PC-9 (cell line): Measurements from ENCODE around the gene CNGB1. TPM values are rescaled to one million over a fixed set of nuclear protein-coding genes. Genes with fewer than 3 reads are reported as not detected.

Source experiments
- BruUV-seq: library from RNA; stranded (reverse); fragments of 400-500 nt; replicated peaks from 2 replicates; lab custom pipeline; 2021; lab: Mats Ljungman, UMichigan
- CTCF ChIA-PET: fragments of 300-600 bp; sonication (Branson Sonifier 250); formaldehyde crosslinking; loops from one replicate; lab custom pipeline; 2022; ENCODE audit warnings: antibody characterized with exemption; lab: Charles Lee
- POLR2A ChIA-PET: fragments of 300-600 bp; sonication (Branson Sonifier 250); formaldehyde crosslinking; loops from one replicate; lab custom pipeline; 2022; ENCODE audit warnings: antibody characterized with exemption; ENCODE audit not compliant: unreplicated experiment; lab: Charles Lee
- DNase-seq, 2 experiments: peaks; one replicate each; pipeline versions ENCODE4 v3.0.0 to v3.0.0-alpha.2; 2015 to 2022; ENCODE audit warnings: mixed read lengths in 1 of 2
- H2AFZ ChIP-seq: fragments of 200-600 bp; sonication (generic); 2 replicates; pipeline ENCODE4 v1.8.1; 2017; ENCODE audit warnings: antibody characterized with exemption
- H3F3A ChIP-seq: fragments of 200-600 bp; sonication (generic); 2 replicates; pipeline ENCODE4 v1.8.1; 2017; ENCODE audit warnings: antibody characterized with exemption, mild to moderate bottlenecking, low read depth; ENCODE audit not compliant: insufficient read depth
- H3K27ac ChIP-seq: fragments of 200-600 bp; sonication (generic); 2 replicates; pipeline ENCODE4 v1.6.1; 2016; ENCODE audit warnings: mixed run types
- H3K27me3 ChIP-seq: fragments of 200-600 bp; sonication (generic); 2 replicates; pipeline ENCODE4 v1.6.1; 2016; ENCODE audit warnings: low read depth, mixed run types; ENCODE audit not compliant: insufficient read depth
- H3K36me3 ChIP-seq: fragments of 200-600 bp; sonication (generic); 2 replicates; pipeline ENCODE4 v1.6.1; 2016; ENCODE audit warnings: low read depth, mixed run types
- H3K4me1 ChIP-seq: fragments of 200-600 bp; sonication (generic); replicated peaks from 2 replicates; pipeline ENCODE4 v1.6.1; 2016; ENCODE audit warnings: mixed run types; ENCODE audit not compliant: insufficient read depth
- H3K4me2 ChIP-seq: fragments of 200-600 bp; sonication (generic); 2 replicates; pipeline ENCODE4 v1.6.1; 2017; ENCODE audit warnings: mixed run types
- H3K4me3 ChIP-seq: fragments of 200-600 bp; sonication (generic); 2 replicates; pipeline ENCODE4 v1.6.1; 2016; ENCODE audit warnings: mixed run types
- H3K79me2 ChIP-seq: fragments of 200-600 bp; sonication (generic); 2 replicates; pipeline ENCODE4 v1.6.1; 2017; ENCODE audit warnings: low read depth, mixed run types
- H3K9me2 ChIP-seq: fragments of 200-600 bp; sonication (generic); 2 replicates; pipeline ENCODE4 v1.8.1; 2017; ENCODE audit warnings: mild to moderate bottlenecking; ENCODE audit not compliant: insufficient read depth
- H3K9me3 ChIP-seq: fragments of 200-600 bp; sonication (generic); 2 replicates; pipeline ENCODE4 v1.8.1; 2016; ENCODE audit warnings: low read depth; ENCODE audit not compliant: insufficient read depth
- H4K20me1 ChIP-seq: fragments of 200-600 bp; sonication (generic); 2 replicates; pipeline ENCODE4 v1.8.1; 2017; ENCODE audit not compliant: insufficient read depth
- CTCF ChIP-seq: fragments of 200-600 bp; sonication (generic); conservative IDR thresholded peaks from 2 replicates; pipeline ENCODE4 v1.6.1; 2017; ENCODE audit warnings: mixed run types, antibody characterized with exemption, mild to moderate bottlenecking, moderate library complexity
- EZH2 ChIP-seq: fragments of 200-600 bp; sonication (generic); IDR thresholded peaks from 2 replicates; pipeline ENCODE4 v1.8.0; 2017; ENCODE audit warnings: antibody characterized with exemption, low read depth
- intact Hi-C: fragments of 100-400 bp; cut with micrococcal nuclease; formaldehyde crosslinking; loops from one replicate; pipeline ENCODE4 v1.10.0; 2022; ENCODE audit not compliant: unreplicated experiment
- total RNA-seq: library from RNA; stranded (reverse); gene quantifications from 2 replicates; pipeline ENCODE4 v1.2.3, GENCODE V29; 2021

CNGB1 gene
- total RNA-seq, 1 experiment from 2014 or later: 1.1 TPM

DNA sequence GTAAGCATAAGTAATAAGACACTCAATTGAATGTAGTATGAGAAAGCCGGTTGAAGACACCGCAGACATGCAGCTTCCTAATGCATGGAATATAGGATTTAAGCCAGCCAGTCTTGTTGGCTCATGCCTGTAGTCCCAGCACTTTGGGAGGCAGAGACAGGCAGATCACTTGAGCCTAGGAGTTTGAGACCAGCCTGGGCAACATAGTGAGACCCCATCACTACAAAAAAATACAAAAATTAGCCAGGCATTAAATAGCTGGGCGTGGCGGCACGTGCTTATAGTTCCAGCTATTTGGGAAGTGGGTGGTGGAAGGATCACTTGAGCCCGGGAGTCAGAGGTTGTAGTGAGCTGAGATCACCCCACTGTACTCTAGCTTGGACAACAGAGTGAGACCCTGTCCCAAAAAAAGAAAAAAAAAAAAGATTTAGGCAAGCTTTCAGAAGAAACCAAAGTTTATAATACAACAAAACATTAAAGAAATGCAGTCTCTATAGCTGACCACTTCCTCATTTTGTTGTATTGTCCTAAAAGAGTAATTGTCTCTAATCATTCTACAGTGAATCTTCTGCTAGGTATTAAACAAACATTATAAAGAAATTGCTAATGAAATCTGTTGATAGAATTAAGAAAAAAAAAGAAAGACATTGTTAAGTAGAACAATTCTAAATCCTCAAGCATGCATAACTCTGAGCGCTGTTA, 100.0 kb downstream of the CNGB1 start:
- H3K27me3 ChIP-seq: no peaks in the 10 kb centered on the region
- no peak overlapping the region for H2AFZ ChIP-seq
- peak overlapping the region; percentile 76 for H3K27ac ChIP-seq
- no peaks in the 10 kb centered on the region for H3K9me3 ChIP-seq
- intact Hi-C loops: no loop called here
- no TSS peak for BruUV-seq
- no peaks in the 10 kb centered on the region for H4K20me1 ChIP-seq
- H3K36me3 ChIP-seq: no peaks in the 10 kb centered on the region
- ChIA-PET CTCF (interaction anchor here (0.6 to 1.0 kb wide), 2 partner anchors 75 to 224 kb away, joined by 5 read pairs; no protein-coding TSS in a partner anchor), POLR2A (interaction anchor here (0.6 kb wide), 1 partner anchor 733 kb away, joined by 4 read pairs; no protein-coding TSS in a partner anchor)
- H3F3A ChIP-seq: peaks cover 19% of the 10 kb centered on the region
- TF ChIP-seq CTCF (no peak), EZH2 (no peak)
- H3K4me3 ChIP-seq: no peak overlapping the region
- H3K4me2 ChIP-seq: peak overlapping the region; percentile 21
- no peak for DNase-seq
- H3K4me1 ChIP-seq: peaks cover 33% of the 10 kb centered on the region
- H3K79me2 ChIP-seq: no peaks in the 10 kb centered on the region
- no peaks in the 10 kb centered on the region for H3K9me2 ChIP-seq

DNA sequence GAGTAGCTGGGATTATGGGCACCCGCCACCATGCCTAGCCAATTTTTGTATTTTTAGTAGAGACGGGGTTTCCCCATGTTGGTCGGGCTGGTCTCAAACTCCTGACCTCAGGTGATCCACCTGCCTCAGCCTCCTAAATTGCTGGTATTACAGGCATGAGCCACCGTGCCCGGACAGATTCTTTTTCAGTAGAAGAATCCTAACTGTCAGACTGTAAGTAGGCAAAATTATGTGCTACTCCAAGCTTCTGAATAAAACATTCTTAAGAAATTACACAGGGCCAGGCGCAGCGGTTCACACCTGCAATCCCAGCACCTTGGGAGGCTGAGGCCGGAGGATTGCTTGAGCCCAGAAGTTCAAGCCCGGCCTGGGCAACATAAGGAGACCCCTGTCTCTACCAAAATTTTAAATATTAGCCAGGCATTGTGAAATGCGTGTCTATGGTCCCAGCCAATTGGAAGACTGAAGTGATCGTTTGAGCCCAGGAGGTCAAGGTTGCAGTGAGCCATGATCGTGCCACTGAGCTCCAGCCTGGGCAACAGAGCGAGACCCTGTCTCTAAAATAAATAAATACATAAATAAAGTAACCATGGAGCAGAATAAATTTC, 101.9 kb downstream of the CNGB1 start:
- Histone ChIP-seq H2AFZ (no peak overlapping the region), H3F3A (peaks cover 27% of the 10 kb centered on the region), H3K79me2 (no peaks in the 10 kb centered on the region), H3K27ac (no peak overlapping the region), H3K9me3 (no peaks in the 10 kb centered on the region), H3K4me2 (no peak overlapping the region), H3K27me3 (no peaks in the 10 kb centered on the region), H3K36me3 (no peaks in the 10 kb centered on the region), H4K20me1 (no peaks in the 10 kb centered on the region), H3K4me3 (no peak overlapping the region), H3K4me1 (peaks cover 43% of the 10 kb centered on the region), H3K9me2 (no peaks in the 10 kb centered on the region)
- BruUV-seq: no TSS peak
- ChIA-PET CTCF (no interaction called here), POLR2A (no interaction called here)
- TF ChIP-seq CTCF (no peak), EZH2 (no peak)
- DNase-seq: no peak
- intact Hi-C loops: loop anchor here (10.0 kb wide), 1 partner anchor 294 kb away; no protein-coding TSS in a partner anchor

DNA sequence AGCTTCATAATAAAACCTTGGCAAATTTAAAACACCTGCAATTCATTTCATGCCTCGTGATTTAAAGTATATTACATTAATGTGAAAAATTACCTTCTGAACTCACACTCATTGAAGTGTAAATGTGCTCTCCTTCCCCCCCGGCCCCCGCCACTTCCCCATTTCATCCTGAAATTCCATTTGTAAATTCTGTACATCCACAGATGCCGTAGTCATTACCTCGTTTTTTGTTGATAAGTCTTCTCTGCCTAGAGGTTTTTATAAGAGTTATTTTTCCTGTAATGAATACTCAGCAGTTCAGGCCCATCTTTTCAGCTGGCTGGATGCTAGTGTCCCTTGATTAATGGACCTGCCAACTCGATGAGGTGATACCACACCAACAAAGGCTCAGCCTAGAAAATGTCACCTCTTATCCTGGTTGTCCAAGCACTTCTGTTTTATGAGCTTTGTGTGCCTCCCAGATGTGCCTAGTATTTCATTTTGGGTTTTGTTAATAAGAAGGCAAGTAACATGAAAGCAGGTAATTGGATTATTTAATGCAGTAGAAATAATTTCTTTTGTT, 103.8 kb downstream of the CNGB1 start:
- Histone ChIP-seq H3K9me2 (no peaks in the 10 kb centered on the region), H3K79me2 (no peaks in the 10 kb centered on the region), H3K4me2 (no peak overlapping the region), H3K27me3 (no peaks in the 10 kb centered on the region), H3F3A (peaks cover 39% of the 10 kb centered on the region), H3K9me3 (no peaks in the 10 kb centered on the region), H4K20me1 (no peaks in the 10 kb centered on the region), H3K4me1 (peaks cover 58% of the 10 kb centered on the region), H3K36me3 (no peaks in the 10 kb centered on the region), H3K4me3 (no peak overlapping the region), H3K27ac (no peak overlapping the region), H2AFZ (no peak overlapping the region)
- TF ChIP-seq EZH2 (no peak), CTCF (no peak)
- ChIA-PET POLR2A (no interaction called here), CTCF (interaction anchor here (0.7 kb wide), 1 partner anchor 308 kb away, joined by 3 read pairs; no protein-coding TSS in a partner anchor)
- intact Hi-C loops: loop anchor here (10.0 kb wide), 1 partner anchor 292 kb away; no protein-coding TSS in a partner anchor
- no peak for DNase-seq
- no TSS peak for BruUV-seq
